ENCODE measurements around the gene EDA. TPM values are rescaled to one million over a fixed set of nuclear protein-coding genes. Genes with fewer than 3 reads are reported as not detected.

EDA gene
- total and polyA plus RNA-seq, 10 of the 15 experiments (the other 5 are each of a cell fraction or from before 2014, with no cell fraction given), result 0.06 TPM; not detected in 9

- Histone ChIP-seq H3K4me3 (no peak overlapping the region), H3K9me3 (replicated peaks; ENCODE audit: control insufficient read depth, insufficient read depth, low read length) (no peaks in the 10 kb centered on the region), H3K27ac (ENCODE audit: control insufficient read depth, insufficient read depth) (no peak overlapping the region), H3K4me2 (ENCODE audit: control insufficient read depth, insufficient read depth) (no peak overlapping the region), H3K27me3 (replicated peaks in 1 of 2; ENCODE audit: control insufficient read depth in 2 of 2, insufficient read depth in 2 of 2, low read length in 1 of 2) (no peaks in the 10 kb centered on the region), H2AFZ (ENCODE audit: control insufficient read depth, low read depth, low read length) (no peak overlapping the region), H3K4me1 (ENCODE audit: control insufficient read depth, insufficient read depth, low read length) (no peaks in the 10 kb centered on the region), H3K79me2 (ENCODE audit: control insufficient read depth, insufficient read depth, low read length) (no peaks in the 10 kb centered on the region), H3K9ac (ENCODE audit: control insufficient read depth, insufficient read depth, low read length) (no peak overlapping the region), H4K20me1 (ENCODE audit: control insufficient read depth, insufficient read depth) (no peaks in the 10 kb centered on the region), H3K36me3 (ENCODE audit: control insufficient read depth in 2 of 2, insufficient read depth in 2 of 2, low read length in 1 of 2) (no peaks in the 10 kb centered on the region)
- FAIRE-seq (no peak), DNase-seq (ENCODE audit: low read depth, low spot score) (no peak), ATAC-seq (no peak)
- BruUV-seq (replicated peaks), result no TSS peak
- in situ Hi-C loops (cut with MboI) (no loop called here), intact Hi-C loops (cut with micrococcal nuclease; ENCODE audit: unreplicated experiment) (no loop called here)
- RAD21 ChIA-PET (ENCODE audit: unreplicated experiment), result no interaction called here
- WGBS (ENCODE audit: insufficient coverage, insufficient replicate concordance, low lambda C conversion rate, missing lambda C conversion rate), result 0% methylated on average over 3 of the region's 3 CpGs
- POLR2A ChIA-PET, result no interaction called here
- CTCF ChIA-PET, result no interaction called here
- TF ChIP-seq EZH2 (IDR thresholded peaks at IDR 0.05; ENCODE audit: borderline replicate concordance, control insufficient read depth, low read depth, low read length) (no peak), SREBF1 (IDR thresholded peaks at IDR 0.05; ENCODE audit: low read length) (no peak), HDAC2 (IDR thresholded peaks at IDR 0.05) (no peak), CHD4 (IDR thresholded peaks at IDR 0.05) (no peak), SMARCA5 (IDR thresholded peaks at IDR 0.05) (no peak), CREB1 (IDR thresholded peaks at IDR 0.05; ENCODE audit: low read depth) (no peak), BHLHE40 (IDR thresholded peaks at IDR 0.05; ENCODE audit: borderline replicate concordance in 1 of 2, low read depth in 2 of 2, low read length in 1 of 2) (no peak)
- TF ChIP-seq, protein P1, sequence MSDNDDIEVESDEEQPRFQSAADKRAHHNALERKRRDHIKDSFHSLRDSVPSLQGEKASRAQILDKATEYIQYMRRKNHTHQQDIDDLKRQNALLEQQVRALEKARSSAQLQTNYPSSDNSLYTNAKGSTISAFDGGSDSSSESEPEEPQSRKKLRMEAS (IDR thresholded peaks at IDR 0.05; ENCODE audit: low read depth, low read length), result no peak
- TF ChIP-seq, protein P2, sequence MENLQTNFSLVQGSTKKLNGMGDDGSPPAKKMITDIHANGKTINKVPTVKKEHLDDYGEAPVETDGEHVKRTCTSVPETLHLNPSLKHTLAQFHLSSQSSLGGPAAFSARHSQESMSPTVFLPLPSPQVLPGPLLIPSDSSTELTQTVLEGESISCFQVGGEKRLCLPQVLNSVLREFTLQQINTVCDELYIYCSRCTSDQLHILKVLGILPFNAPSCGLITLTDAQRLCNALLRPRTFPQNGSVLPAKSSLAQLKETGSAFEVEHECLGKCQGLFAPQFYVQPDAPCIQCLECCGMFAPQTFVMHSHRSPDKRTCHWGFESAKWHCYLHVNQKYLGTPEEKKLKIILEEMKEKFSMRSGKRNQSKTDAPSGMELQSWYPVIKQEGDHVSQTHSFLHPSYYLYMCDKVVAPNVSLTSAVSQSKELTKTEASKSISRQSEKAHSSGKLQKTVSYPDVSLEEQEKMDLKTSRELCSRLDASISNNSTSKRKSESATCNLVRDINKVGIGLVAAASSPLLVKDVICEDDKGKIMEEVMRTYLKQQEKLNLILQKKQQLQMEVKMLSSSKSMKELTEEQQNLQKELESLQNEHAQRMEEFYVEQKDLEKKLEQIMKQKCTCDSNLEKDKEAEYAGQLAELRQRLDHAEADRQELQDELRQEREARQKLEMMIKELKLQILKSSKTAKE (IDR thresholded peaks at IDR 0.05; ENCODE audit: low read depth, poor library complexity, severe bottlenecking), result no peak
- SMC1A ChIA-PET (ENCODE audit: uncharacterized antibody, unreplicated experiment), result no interaction called here
These were observed 15.7 kb upstream of the EDA start for GRCh38 chrX:69600182-69600581.
